ENCODE results near the gene TFF3. TPM values are rescaled to one million over a fixed set of nuclear protein-coding genes. Genes with fewer than 3 reads are reported as not detected.

Gene TFF3
- total RNA-seq, 1 donor: not detected

DNA sequence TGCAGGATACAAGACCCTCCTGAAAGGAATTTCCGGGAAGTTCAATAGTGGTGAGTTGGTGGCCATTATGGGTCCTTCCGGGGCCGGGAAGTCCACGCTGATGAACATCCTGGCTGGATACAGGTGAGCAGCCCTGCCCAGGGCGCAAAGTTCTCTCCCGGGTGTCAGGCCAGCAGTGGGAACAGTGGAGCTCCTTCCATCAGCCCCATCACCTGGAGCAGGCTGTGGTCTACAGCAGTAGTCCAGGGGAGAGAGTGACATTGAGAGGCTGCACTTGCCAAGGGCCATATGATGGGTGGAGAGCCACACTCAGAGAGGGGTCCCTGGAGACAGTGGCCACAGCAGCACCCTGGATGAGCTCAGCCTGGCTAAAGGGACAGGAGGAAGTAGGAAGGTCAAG, 44.1 kb downstream of the TFF3 start:
- no peak overlapping the region for H3K4me3 ChIP-seq (ENCODE audit: insufficient read depth, low read length)
- no peaks in the 10 kb centered on the region for H3K4me1 ChIP-seq (ENCODE audit: insufficient read depth, low read length)
- no peak overlapping the region for H2AFZ ChIP-seq (ENCODE audit: low read length)
- no peak overlapping the region for H3K27ac ChIP-seq (ENCODE audit: low read depth, low read length)
- no peaks in the 10 kb centered on the region for H3K9me3 ChIP-seq (ENCODE audit: low read depth, low read length)
- peak; percentile 35 for DNase-seq (ENCODE audit: insufficient read length, low spot score, missing footprints)
- H3K79me2 ChIP-seq (ENCODE audit: insufficient read depth, low read length): no peaks in the 10 kb centered on the region
- no peaks in the 10 kb centered on the region for H3K36me3 ChIP-seq (ENCODE audit: insufficient read depth, low read length)
- H4K20me1 ChIP-seq (ENCODE audit: insufficient read depth, low read length): no peaks in the 10 kb centered on the region
- TF ChIP-seq, protein P1, sequence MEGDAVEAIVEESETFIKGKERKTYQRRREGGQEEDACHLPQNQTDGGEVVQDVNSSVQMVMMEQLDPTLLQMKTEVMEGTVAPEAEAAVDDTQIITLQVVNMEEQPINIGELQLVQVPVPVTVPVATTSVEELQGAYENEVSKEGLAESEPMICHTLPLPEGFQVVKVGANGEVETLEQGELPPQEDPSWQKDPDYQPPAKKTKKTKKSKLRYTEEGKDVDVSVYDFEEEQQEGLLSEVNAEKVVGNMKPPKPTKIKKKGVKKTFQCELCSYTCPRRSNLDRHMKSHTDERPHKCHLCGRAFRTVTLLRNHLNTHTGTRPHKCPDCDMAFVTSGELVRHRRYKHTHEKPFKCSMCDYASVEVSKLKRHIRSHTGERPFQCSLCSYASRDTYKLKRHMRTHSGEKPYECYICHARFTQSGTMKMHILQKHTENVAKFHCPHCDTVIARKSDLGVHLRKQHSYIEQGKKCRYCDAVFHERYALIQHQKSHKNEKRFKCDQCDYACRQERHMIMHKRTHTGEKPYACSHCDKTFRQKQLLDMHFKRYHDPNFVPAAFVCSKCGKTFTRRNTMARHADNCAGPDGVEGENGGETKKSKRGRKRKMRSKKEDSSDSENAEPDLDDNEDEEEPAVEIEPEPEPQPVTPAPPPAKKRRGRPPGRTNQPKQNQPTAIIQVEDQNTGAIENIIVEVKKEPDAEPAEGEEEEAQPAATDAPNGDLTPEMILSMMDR (IDR thresholded peaks at IDR 0.05; ENCODE audit: extremely low read depth, low read depth, low read length): no peak
- H3K4me2 ChIP-seq (ENCODE audit: insufficient read depth, low read length): no peak overlapping the region
- no peaks in the 10 kb centered on the region for H3K27me3 ChIP-seq (ENCODE audit: insufficient read depth, low read length)

DNA sequence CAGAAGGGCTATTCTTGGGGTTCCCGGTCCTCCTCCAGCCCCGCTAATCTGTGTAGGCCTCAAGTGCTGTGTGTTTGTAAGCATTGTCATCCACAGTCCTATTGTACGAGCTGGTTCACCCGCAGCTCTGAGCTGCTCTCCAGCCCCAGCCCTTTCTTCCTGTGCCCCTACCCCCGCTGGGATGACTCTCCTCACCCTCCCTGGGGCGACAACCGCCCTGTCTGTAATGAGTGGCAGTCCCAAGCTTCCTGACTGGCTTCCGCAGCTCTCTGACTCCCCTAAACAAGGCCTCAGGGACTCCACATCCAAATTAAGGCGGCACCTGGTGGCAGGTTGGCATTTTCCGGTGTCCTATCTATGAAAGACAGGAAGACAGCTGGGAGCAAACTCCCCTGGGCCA, 45.8 kb downstream of the TFF3 start:
- no peak overlapping the region for H3K4me3 ChIP-seq (ENCODE audit: insufficient read depth, low read length)

DNA sequence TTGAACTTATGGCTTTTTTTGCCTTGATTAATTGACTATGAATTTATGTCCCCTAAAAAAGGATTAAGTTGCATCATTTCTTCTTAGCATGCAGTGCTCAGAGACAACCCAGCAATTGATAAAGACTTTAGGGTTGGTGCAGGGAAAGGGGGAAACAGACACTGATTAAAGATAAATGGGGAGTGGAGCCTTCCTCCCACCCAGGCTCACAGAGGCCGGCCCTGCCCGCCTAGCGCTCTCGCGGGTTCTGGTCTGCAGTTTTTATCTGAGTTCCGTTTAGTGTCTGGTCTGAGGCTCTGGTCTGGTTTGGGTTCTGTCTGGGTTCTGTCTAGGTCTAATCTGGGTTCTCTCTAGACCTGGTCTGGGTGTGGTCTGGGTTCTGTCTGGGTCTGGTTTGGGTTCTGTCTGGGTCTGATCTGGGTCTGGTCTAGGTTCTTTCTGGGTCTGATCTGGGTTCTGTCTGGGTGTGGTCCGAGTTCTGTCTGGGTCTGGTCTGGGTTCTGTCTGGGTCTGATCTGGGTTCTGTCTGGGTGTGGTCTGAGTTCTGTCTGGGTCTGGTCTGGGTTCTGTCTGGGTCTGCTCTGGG, 48.1 kb downstream of the TFF3 start:
- Histone ChIP-seq H3K4me1 (ENCODE audit: insufficient read depth, low read length) (no peaks in the 10 kb centered on the region), H3K79me2 (ENCODE audit: insufficient read depth, low read length) (no peaks in the 10 kb centered on the region), H3K36me3 (ENCODE audit: insufficient read depth, low read length) (no peaks in the 10 kb centered on the region), H2AFZ (ENCODE audit: low read length) (no peak overlapping the region), H3K9me3 (ENCODE audit: low read depth, low read length) (no peaks in the 10 kb centered on the region), H3K4me3 (ENCODE audit: insufficient read depth, low read length) (no peak overlapping the region), H4K20me1 (ENCODE audit: insufficient read depth, low read length) (no peaks in the 10 kb centered on the region), H3K4me2 (ENCODE audit: insufficient read depth, low read length) (no peak overlapping the region), H3K27ac (ENCODE audit: low read depth, low read length) (no peak overlapping the region), H3K27me3 (ENCODE audit: insufficient read depth, low read length) (no peaks in the 10 kb centered on the region)
- no peak for DNase-seq (ENCODE audit: insufficient read length, low spot score, missing footprints)
- TF ChIP-seq, protein P1 (IDR thresholded peaks at IDR 0.05; ENCODE audit: extremely low read depth, low read depth, low read length): no peak

More for the DNA sequence above, 45.8 kb downstream of the TFF3 start:
- Histone ChIP-seq H3K79me2 (ENCODE audit: insufficient read depth, low read length) (no peaks in the 10 kb centered on the region), H4K20me1 (ENCODE audit: insufficient read depth, low read length) (no peaks in the 10 kb centered on the region), H3K27me3 (ENCODE audit: insufficient read depth, low read length) (no peaks in the 10 kb centered on the region), H3K36me3 (ENCODE audit: insufficient read depth, low read length) (no peaks in the 10 kb centered on the region), H3K4me1 (ENCODE audit: insufficient read depth, low read length) (no peaks in the 10 kb centered on the region), H2AFZ (ENCODE audit: low read length) (no peak overlapping the region), H3K9me3 (ENCODE audit: low read depth, low read length) (no peaks in the 10 kb centered on the region), H3K27ac (ENCODE audit: low read depth, low read length) (no peak overlapping the region), H3K4me2 (ENCODE audit: insufficient read depth, low read length) (no peak overlapping the region)
- TF ChIP-seq, protein P1 (IDR thresholded peaks at IDR 0.05; ENCODE audit: extremely low read depth, low read depth, low read length): no peak
- no peak for DNase-seq (ENCODE audit: insufficient read length, low spot score, missing footprints)

DNA sequence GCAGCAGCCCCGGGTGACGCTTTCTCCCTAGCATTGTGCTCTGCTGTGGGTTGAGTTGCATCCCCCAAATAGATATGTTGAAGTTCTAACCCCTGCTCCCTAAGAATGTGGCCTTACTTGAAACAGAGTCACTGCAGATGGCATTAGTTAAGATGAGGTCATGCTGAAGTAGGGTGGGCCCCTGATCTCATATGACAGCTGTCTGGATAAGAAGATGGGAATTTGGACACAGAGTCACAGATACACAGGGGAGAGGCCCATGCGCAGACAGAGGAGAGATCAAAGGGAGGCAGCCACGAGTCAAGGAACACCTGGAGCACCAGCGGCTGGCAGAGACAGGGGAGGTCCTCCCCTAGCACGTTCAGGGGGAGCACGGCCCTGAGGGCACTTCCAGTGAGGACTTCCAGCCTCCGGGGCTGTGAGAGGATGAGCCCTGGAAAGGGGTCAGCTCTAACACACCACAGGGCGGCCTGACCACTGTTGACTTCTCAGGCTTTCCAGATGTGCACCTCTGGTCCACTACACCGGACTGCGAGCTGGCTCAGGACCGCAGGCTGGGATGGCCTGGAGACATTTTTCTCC, 49.9 kb downstream of the TFF3 start:
- H3K36me3 ChIP-seq (ENCODE audit: insufficient read depth, low read length): no peaks in the 10 kb centered on the region
- no peak overlapping the region for H3K4me3 ChIP-seq (ENCODE audit: insufficient read depth, low read length)
- no peak overlapping the region for H3K4me2 ChIP-seq (ENCODE audit: insufficient read depth, low read length)
- H3K9me3 ChIP-seq (ENCODE audit: low read depth, low read length): no peaks in the 10 kb centered on the region
- DNase-seq (ENCODE audit: insufficient read length, low spot score, missing footprints): peak; percentile 78
- H3K27me3 ChIP-seq (ENCODE audit: insufficient read depth, low read length): no peaks in the 10 kb centered on the region
- no peaks in the 10 kb centered on the region for H3K4me1 ChIP-seq (ENCODE audit: insufficient read depth, low read length)
- H3K27ac ChIP-seq (ENCODE audit: low read depth, low read length): no peak overlapping the region
- H4K20me1 ChIP-seq (ENCODE audit: insufficient read depth, low read length): no peaks in the 10 kb centered on the region
- no peaks in the 10 kb centered on the region for H3K79me2 ChIP-seq (ENCODE audit: insufficient read depth, low read length)
- TF ChIP-seq, protein P1 (IDR thresholded peaks at IDR 0.05; ENCODE audit: extremely low read depth, low read depth, low read length): no peak
- H2AFZ ChIP-seq (ENCODE audit: low read length): no peak overlapping the region
